Measurements from ENCODE around the gene NR1D2. TPM values are rescaled to one million over a fixed set of nuclear protein-coding genes. Genes with fewer than 3 reads are reported as not detected.
"Not testable (repeated sequence)": the region's sequence is repeated elsewhere in the genome, so short reads cannot be mapped to it uniquely, and the experiment has no call there.

Gene NR1D2
- total RNA-seq, 2 donors from 2014 or later, result 13.0 to 14.5 TPM

- WGBS, 2 donors, result 71 to 77% methylated on average over 4 of the region's 4 CpGs
Measured at GRCh38 chr3:24004171-24004938, 59.3 kb downstream of the NR1D2 start.

DNA sequence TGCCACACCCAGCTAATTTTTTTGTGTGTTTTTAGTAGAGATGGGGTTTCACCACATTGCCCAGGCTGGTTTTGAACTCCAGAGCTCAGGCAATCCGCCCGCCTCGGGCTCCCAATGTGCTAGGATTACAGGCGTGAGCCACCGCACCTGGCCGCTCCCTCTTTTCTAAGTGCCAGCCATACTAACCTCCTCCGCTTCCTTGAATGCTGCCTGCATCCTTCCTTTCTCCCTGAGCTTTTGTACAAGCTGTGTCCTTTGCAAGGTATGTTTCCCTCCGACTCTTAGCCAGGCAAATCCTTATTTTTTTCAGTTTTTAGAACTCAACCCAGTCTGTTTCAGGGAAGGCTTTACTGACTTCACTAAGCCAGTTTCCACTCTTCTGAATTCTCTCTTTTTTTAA, 60.6 kb downstream of the NR1D2 start:
- intact Hi-C loops (cut with DNase I), result no loop called here
- 96 to 98% methylated on average over 8 of the region's 8 CpGs for WGBS, 2 donors
- no peak for ATAC-seq
- Histone ChIP-seq H3K4me1 (no peaks in the 10 kb centered on the region), H3K9me3 (no peaks in the 10 kb centered on the region), H3K36me3 (replicated peaks in 1 of 2; ENCODE audit: insufficient read depth in 1 of 2, low read depth in 2 of 2) (no peaks in the 10 kb centered on the region), H3K4me3 (no peak overlapping the region), H3K27ac (no peak overlapping the region), H3K27me3 (no peaks in the 10 kb centered on the region)
- DNase-seq, result no peak
- TF ChIP-seq POLR2A (IDR thresholded peaks at IDR 0.05), result no peak
- no peak for TF ChIP-seq CTCF (IDR thresholded peaks at IDR 0.05)

More at GRCh38 chr3:24004171-24004938, 59.3 kb downstream of the NR1D2 start:
- Histone ChIP-seq H3K27me3 (no peaks in the 10 kb centered on the region), H3K36me3 (replicated peaks in 1 of 2; ENCODE audit: insufficient read depth in 1 of 2, low read depth in 2 of 2) (no peaks in the 10 kb centered on the region), H3K9me3 (no peaks in the 10 kb centered on the region), H3K4me1 (no peaks in the 10 kb centered on the region), H3K4me3 (no peak overlapping the region), H3K27ac (no peak overlapping the region)
- no peak for DNase-seq
- no peak for ATAC-seq
- intact Hi-C loops (cut with DNase I), result loop anchor here (5.0 kb wide), 1 partner anchor 673 kb away; no protein-coding TSS in a partner anchor
- no peak for TF ChIP-seq POLR2A (IDR thresholded peaks at IDR 0.05)
- no peak for TF ChIP-seq CTCF (IDR thresholded peaks at IDR 0.05)

DNA sequence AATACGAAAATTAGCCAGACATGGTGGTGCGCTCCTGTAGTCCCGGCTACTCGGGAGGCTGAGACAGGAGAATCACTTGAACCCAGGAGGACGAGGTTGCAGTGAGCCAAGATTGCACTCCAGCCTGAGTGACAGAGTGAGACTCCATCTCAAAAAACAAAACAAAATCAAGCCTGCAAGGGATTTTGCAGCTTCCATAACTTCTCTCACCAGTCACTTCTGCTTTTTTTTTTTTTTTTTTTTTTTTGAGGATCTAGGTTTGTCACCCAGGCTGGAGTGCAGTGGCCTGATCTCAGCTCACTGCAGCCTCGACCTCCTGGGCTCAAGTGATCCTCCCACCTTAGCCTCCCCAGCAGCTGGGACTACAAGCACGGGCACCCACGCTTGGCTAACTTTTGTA, 65.7 kb downstream of the NR1D2 start:
- H3K36me3 ChIP-seq (replicated peaks in 1 of 2; ENCODE audit: insufficient read depth in 1 of 2, low read depth in 2 of 2); H3K9me3 ChIP-seq; intact Hi-C loops (cut with DNase I); H3K4me3 ChIP-seq; DNase-seq; H3K27me3 ChIP-seq; H3K4me1 ChIP-seq; ATAC-seq; H3K27ac ChIP-seq: not testable (repeated sequence)
- WGBS, 2 donors, result 78 to 89% methylated on average over 6 to 8 of the region's 8 CpGs

DNA sequence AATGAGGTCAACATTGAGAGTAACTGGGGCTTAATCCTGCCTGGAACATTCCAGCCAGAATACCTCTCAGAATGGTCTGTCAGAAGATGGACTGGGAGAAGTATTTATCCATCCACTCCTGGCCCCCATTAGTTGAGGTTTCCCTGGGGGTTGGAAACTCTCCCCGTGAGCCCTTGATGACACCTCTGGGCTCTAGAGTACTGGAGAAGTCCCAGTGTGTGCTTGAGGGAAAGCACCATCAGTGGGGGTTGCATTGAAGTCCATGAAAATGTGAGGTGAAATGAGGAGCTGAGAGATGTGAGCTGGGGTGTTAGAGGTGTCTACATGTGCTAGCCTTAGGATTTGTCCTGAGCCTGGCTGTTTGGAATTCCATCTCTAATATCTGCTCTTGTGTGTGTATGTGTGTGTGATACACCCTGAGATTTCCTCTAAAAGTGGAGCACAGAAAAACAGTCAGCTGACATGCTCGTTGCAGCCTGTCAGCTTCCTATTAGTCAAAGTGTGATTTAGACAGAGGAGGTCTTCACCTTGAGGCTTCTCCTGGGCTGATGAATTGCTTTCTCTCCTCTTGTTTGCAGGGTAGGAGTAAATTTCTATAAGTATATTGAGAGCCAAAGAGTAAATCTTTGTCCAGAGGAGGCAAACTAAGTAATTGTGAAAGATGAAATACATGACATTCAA, 67.6 kb downstream of the NR1D2 start:
- no peak for ATAC-seq
- DNase-seq, result no peak
- no peaks in the 10 kb centered on the region for H3K36me3 ChIP-seq (replicated peaks in 1 of 2; ENCODE audit: insufficient read depth in 1 of 2, low read depth in 2 of 2)
- H3K4me1 ChIP-seq, result no peaks in the 10 kb centered on the region
- H3K27me3 ChIP-seq, result no peaks in the 10 kb centered on the region
- 61 to 65% methylated on average over 2 of the region's 2 CpGs for WGBS, 2 donors
- intact Hi-C loops (cut with DNase I), result no loop called here
- TF ChIP-seq POLR2A (IDR thresholded peaks at IDR 0.05) (no peak), CTCF (IDR thresholded peaks at IDR 0.05) (no peak)
- no peaks in the 10 kb centered on the region for H3K9me3 ChIP-seq
- H3K27ac ChIP-seq, result no peak overlapping the region
- no peak overlapping the region for H3K4me3 ChIP-seq

DNA sequence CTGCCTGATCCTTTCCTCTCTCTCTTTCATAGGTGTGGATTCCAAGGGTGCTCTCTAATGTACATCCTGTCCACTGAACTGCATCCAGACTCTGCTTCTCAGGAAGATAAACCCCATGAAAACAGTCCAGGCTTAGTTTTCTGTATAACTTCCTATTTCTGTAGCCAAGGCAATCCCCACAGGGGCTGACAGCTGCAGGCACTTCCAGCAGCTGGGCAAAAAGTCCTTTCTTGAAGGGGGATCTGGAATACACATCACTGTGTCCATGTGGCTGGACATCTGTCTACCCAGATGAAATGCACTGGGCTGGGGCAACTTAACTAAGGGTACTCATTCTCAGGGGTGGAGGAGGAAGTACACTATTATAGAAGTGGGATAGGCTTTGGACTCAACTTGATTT, 72.2 kb downstream of the NR1D2 start:
- no peaks in the 10 kb centered on the region for H3K9me3 ChIP-seq
- intact Hi-C loops (cut with DNase I), result no loop called here
- H3K36me3 ChIP-seq (replicated peaks in 1 of 2; ENCODE audit: insufficient read depth in 1 of 2, low read depth in 2 of 2), result no peaks in the 10 kb centered on the region
- ATAC-seq (no peak), DNase-seq (no peak)
- no peak overlapping the region for H3K4me3 ChIP-seq
- no peaks in the 10 kb centered on the region for H3K27me3 ChIP-seq
- TF ChIP-seq CTCF (IDR thresholded peaks at IDR 0.05), result no peak
- no peak overlapping the region for H3K27ac ChIP-seq
- no peaks in the 10 kb centered on the region for H3K4me1 ChIP-seq
